SKM-1 treated with dmso at 0.1 percent for 144 hours (cell line): Measurements from ENCODE around the gene FILIP1L.

Source experiments
- DNase-seq: peaks from one replicate; lab custom pipeline; 2025; ENCODE audit not compliant: unreplicated experiment; lab: John Stamatoyannopoulos, UW

FILIP1L gene

GRCh38 chr3:100125161-100125938 is 11.0 kb upstream of the FILIP1L start:
- DNase-seq: no peak

DNA sequence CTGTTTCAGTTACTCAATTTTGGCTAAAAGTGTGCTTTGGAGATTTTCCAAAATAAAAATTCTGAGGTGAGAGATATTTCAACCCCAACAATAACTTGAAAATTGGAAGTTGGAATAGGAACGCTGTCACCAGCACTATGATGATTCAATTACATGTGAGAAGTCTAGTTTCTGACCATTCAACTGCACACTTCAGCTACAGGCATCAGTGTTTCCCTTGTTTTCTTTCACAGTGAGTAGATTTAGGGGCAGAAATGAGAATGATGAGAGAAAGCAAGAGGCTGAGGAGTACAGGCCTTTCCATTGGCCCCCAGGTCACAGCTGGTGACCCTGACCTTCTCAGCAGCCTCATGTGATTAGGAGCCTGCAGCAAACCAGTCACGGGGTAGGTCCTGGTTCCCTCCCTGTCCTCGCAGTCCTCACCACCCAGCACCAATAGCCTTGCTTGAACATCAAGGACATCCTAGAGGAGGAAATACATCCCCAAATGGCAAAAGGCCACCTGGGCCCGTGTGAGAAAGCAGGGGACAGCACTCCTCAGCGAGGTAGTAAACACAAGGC is 10.0 kb upstream of the FILIP1L start:
- no peak for DNase-seq

DNA sequence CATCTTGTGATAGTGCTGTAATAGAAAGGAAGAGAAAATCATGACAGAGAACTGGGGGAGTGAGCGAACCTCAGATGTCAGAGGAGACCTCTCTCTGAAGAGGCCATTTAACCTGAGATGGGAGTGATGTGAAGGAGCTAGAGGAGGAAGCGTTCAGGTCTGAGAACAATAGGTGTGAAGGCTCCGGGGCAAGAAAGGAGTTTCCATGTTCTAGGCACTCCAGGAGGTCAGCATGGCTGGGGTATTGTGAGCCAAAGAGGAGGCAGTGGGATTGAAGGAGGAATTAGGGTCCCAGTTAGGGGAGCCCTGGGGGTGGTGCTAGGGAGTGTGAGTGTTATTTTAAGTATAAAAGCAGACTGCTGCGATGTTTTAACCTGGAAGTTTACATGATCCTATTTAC is 8.8 kb upstream of the FILIP1L start:
- no peak for DNase-seq

DNA sequence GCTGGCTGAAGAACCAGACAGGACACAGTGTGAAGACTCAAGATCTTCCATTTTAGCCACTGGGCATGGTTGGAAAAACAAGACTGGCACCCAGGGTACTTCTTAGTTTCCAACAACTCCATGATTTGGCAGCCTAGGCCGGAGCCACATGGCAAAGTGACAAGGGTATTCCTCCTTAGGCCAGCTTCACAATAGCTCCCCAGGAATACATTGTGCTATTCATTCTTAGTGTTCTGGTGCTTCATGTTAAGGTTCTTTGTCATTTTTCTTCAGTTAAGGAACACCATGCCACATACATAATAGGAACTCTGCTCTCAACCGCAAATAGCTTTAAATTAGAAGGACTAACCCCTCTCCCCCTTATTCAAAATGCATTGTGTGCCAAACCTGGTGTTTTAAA is 8.0 kb upstream of the FILIP1L start:
- no peak for DNase-seq

GRCh38 chr3:100120693-100121092 is 6.4 kb upstream of the FILIP1L start:
- DNase-seq: no peak

- no peak for DNase-seq
Observed at GRCh38 chr3:100120012-100120411, 5.7 kb upstream of the FILIP1L start.

DNA sequence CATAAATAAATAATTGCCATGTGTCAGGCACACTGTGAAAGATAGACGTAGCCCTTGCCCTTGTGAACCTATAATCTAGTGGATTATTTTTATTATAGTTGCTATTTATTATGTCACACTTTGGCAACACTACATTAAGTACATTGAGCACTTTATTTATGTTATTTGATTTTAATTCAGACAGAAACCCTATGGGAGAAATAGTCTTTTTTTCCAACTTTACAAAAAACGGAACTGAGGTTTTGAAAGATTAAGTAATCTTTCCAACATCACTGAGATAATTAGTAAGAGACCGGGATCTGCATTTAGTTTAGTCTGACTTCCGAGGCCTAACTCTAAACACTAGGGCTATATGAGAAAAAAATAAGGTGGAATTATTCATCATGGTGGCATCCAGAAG is 2.8 kb upstream of the FILIP1L start:
- DNase-seq: no peak

- peak; percentile 12 for DNase-seq
Observed at GRCh38 chr3:100113723-100114412, 433 bp downstream of the FILIP1L start.

DNA sequence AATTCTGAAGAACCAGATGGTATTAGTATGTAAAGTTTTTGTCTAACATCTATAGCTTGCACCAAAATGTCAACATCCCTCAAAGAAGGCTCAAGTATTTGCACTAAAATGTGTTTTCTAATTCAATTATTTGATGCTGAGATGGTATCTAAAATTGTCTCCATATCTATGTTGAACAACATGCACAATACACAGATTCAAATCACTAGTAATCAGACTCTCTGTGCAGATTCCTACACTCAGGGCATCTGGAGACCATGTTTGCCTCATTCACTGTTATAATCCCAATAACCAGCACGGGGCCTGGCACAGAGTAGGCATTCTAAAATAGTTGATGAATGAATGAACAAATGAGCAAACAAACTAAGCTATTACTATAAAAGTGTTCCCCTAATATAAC is 2.6 kb downstream of the FILIP1L start:
- no peak for DNase-seq

DNA sequence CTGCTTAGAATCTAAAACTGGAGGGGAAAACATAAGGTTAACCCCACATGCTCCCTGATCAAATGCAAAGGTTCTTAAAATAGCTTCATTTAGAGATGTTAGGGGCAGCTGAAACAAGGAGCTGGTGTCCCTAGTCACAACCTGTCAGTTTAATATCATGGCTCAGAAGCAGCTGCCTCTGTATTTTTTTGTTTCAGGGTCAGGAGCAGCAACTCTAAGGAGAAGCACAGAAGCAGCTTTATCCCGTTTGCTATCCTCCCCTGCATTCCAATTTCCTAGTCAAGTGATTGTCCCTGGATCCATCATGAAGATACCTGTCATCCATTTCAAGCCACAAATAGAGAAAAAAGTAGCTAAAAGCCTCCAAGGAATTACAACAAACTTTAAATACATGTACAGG is 4.1 kb downstream of the FILIP1L start:
- no peak for DNase-seq

DNA sequence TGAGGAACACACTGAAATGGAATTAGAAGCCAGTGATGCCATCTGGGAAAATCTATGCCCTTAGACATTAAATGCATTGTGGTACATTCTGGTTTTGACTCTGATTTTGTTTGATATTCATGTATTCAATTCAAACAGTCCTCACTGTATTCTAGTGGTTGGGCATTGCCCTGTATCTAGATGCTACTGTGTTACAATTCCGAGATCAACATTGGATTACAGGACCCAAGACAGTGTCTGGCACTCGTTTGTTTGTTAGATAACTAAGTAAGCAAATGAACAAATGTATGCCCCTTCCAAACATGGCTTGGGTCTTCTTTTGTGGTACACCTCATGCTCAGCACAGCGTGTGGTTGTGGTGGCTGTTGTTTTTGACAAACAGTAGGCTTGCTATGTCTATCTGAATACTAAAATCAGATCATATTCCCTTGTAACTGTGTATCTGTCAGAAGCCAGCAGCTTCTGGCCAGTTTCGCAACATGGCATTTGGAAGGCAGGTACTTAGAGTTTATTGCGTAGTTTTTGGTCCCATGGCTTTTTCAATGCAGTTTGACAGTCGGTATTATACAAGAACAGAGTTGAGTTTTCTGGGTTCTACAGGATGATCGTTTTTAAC is 5.7 kb downstream of the FILIP1L start:
- DNase-seq: no peak

DNA sequence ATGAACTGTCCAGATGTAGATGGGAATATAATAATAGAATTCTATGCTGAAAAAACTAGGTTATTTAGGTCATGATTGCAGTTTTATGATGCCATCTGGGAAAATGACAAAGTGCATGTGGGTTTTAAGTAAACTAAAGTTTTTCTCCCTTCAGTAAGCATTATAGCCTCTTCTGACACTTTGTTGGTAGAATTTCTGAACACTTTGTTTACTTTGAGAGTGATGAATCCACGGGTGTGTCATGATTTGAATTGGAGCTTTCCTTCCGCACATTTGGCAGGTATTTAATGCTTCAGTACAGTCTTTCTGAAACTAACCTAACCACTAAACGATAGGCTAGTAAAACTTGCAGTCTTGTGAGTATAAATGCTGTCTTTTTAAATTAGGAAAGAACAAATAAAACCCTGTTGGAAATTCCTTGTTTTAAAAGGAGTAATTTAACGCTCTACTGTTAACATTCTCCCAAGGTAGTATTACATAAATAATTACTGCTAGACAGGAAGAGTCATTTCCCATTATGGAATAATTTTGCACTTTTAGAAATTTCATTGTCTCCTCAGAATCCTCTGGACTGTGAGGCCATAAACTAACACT is 7.0 kb downstream of the FILIP1L start:
- DNase-seq: no peak

DNA sequence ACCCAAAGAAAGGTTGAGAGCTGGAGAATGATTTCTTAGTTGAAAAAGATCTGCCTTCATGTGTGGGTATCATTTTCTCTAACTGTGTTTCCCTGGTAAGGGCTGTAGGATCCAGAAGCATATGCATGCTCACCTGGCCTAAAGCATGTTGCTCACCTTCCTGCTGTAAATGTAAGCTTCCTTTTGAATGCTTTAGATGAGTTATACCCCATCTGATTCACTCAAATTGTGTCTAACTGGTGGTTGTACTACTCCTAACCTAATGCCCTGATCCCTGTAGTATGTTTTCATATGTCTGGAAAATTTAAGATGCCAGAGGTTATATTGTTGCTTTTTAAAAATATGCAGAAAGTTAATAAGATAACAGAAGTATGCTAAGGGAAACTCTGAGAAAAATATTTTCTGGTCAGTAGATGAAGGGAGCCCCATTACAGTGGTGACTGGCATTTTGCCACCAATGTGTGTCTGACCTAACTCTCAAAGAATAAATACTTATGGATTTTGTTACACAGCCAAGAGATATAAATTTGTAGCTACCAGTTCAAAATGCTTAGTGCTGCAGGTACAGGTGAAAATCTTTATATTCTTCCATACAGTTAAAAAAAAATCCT is 7.7 kb downstream of the FILIP1L start:
- DNase-seq: no peak

DNA sequence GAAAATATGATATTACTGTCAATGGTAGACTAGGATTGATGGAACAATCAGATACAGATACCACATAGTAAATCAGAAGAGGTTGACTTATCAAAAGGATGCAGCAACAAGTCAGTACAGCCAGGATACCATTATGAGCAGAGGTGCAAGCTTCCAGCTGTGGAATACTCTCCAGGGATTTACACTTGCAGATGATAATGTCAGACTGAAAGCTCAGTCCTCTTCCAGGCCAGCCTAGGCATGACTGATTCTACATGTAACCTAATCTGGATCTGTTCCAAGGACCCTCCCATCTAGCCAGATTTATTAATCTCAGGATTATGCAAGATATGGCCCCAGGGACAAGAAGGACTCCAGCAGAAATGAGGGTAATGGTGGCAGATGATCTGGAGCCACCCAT is 8.2 kb downstream of the FILIP1L start:
- DNase-seq: no peak

GRCh38 chr3:100105501-100105900 is 8.8 kb downstream of the FILIP1L start:
- peak; percentile 12 for DNase-seq

GRCh38 chr3:100104817-100105413 is 9.4 kb downstream of the FILIP1L start:
- no peak for DNase-seq

DNA sequence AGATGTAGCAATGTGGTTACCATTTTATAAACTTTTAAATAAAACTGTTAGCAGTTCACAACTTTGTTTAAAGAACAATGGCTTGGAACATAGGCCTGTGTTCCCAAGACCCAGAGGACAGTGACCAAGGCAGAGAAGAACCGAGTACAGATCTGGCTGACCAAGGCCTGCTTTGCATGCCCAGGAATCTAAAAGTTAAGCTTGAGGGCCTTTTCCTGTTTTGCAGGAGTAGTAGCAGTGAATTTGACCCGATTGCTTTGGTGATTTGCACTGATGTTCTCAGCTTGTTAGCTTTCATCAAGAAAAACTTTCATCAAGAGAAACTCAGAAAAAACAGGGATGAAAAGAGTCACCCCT is 9.9 kb downstream of the FILIP1L start:
- DNase-seq: no peak

DNA sequence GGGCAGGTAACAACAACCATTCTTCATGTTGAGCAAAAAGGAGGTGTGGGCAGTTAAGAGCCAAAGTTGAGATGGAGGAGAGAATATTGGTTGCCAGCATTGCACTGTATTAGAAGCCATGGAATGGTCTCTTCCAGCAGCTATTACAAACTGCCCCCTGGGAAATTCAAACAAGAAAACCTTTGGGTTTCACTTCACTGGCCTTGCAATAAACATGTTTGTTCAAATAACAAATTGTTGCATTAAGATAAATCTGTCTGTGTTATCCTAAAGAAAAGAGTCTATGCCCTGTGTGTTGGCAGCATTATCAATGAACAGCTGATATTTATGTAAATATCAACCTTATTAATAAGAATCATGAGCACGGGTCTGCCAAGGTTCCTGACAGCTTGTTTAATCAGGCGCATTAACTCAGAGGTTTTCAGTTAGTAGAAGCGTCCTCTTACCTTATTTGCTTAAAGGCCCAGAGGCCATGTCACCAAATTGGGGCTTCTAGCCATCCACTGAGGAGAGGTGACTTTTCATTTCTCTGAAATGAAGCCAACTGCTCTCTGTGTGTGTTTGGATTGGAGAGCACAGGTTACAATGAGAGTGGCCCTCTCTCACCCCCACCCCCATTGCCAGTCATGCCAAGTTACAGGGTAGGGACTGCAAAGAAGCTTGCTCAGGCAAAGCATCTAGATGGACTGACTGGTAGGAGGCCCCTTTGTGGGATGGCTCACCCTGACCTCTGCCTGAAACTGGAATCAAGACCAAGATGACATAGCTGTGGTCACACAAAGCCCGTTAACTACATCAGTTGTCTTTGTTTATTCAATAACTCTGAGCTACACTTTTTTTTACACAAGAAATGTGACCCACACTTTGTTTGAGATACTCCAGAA is 10.5 kb downstream of the FILIP1L start:
- DNase-seq: no peak

- no peak for DNase-seq
Observed at GRCh38 chr3:100102757-100103156, 11.5 kb downstream of the FILIP1L start.

DNA sequence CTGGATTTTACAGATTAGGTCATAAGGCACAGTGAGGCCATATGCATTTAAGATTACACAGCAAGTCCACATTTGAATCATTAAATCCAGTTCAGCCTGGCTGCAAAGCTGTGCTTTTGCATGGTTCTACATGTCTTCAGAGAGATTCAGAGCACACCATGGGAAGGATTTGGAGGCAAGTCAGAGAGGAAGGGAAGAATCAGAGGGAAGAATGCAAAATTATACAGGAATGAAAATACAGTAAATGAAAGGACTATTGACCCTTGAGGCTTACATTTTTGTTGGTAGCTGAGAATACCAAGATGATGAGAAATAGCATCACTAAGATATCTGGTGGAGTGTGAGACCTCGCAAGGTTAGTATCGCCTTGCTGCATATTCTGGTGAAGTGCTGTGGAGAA is 13.9 kb downstream of the FILIP1L start:
- no peak for DNase-seq
